B cell (primary cell): ENCODE results near the gene TGFBR3L. TPM values are rescaled to one million over a fixed set of nuclear protein-coding genes. Genes with fewer than 3 reads are reported as not detected.

Experiments used
- ATAC-seq: fragments of 200-7000 bp; cut with Tn5 transposase; one replicate; pipeline ENCODE4 v1.10.0; 2021; ENCODE audit warnings: low read depth, mild to moderate bottlenecking, moderate number of reproducible peaks, moderate library complexity
- CTCF ChIA-PET: fragments of 350-600 bp; sonication (Branson Sonifier 250); formaldehyde crosslinking; loops from one replicate; lab custom pipeline; 2021; ENCODE audit warnings: antibody characterized with exemption, inconsistent platforms; lab: Charles Lee
- POLR2A ChIA-PET: fragments of 350-600 bp; sonication (Branson Sonifier 250); formaldehyde crosslinking; loops from one replicate; lab custom pipeline; 2021; ENCODE audit warnings: antibody characterized with exemption; lab: Charles Lee
- DNase-seq: peaks from one replicate; pipeline ENCODE4 v3.0.0; 2013
- H2AFZ ChIP-seq: 2 replicates; pipeline ENCODE4 v1.6.1; 2012; ENCODE audit warnings: mild to moderate bottlenecking, low read depth, low read length; ENCODE audit not compliant: insufficient read depth, poor library complexity, severe bottlenecking
- H3K27ac ChIP-seq, 2 donors: 1 replicate in 1 of 2; 2 replicates in 1 of 2; pipeline ENCODE4 v1.5.1; 2012 to 2013; ENCODE audit warnings: low read length in 2 of 2, mild to moderate bottlenecking in 2 of 2, moderate library complexity in 1 of 2
- H3K27me3 ChIP-seq, 4 experiments: fragments of 200-600 bp in 1 of 4; sonication (generic) in 1 of 4; replicated peaks in 1 of 4; 1 replicate in 2 of 4; 2 replicates in 2 of 4; pipeline versions ENCODE4 v1.6.1 to v1.7.0; 2013 to 2016; ENCODE audit warnings: low read length in 3 of 4, mild to moderate bottlenecking in 2 of 4, mixed read lengths in 1 of 4, moderate library complexity in 1 of 4; ENCODE audit not compliant: insufficient read depth in 4 of 4, control insufficient read depth in 3 of 4; ENCODE audit errors: control extremely low read depth in 1 of 4
- H3K36me3 ChIP-seq, 2 experiments: replicated peaks in 1 of 2; 1 replicate in 1 of 2; 2 replicates in 1 of 2; pipeline versions ENCODE4 v1.6.1 to v1.7.1; 2013; ENCODE audit warnings: low read length in 1 of 2; ENCODE audit not compliant: insufficient read depth in 2 of 2, control insufficient read depth in 1 of 2; ENCODE audit errors: control extremely low read depth in 1 of 2, extremely low read depth in 1 of 2
- H3K4me1 ChIP-seq, 2 donors: fragments of 200-600 bp in 1 of 2; sonication (generic) in 1 of 2; 1 replicate in 1 of 2; 2 replicates in 1 of 2; pipeline versions ENCODE4 v1.5.1 to v1.6.1; 2013 to 2017; ENCODE audit warnings: low read length in 2 of 2; ENCODE audit not compliant: control insufficient read depth in 2 of 2, insufficient read depth in 2 of 2
- H3K4me2 ChIP-seq: replicated peaks from 2 replicates; pipeline ENCODE3; 2012; ENCODE audit warnings: mild to moderate bottlenecking, low read depth, low read length; ENCODE audit not compliant: poor library complexity, severe bottlenecking
- H3K4me3 ChIP-seq, 5 experiments: fragments of 200-600 bp in 1 of 5; sonication (generic) in 1 of 5; 1 replicate in 3 of 5; 2 replicates in 2 of 5; pipeline versions ENCODE4 v1.5.1 to v1.7.0; 2011 to 2016; ENCODE audit warnings: low read length in 4 of 5, mild to moderate bottlenecking in 4 of 5, low read depth in 2 of 5, control low read depth in 1 of 5, moderate library complexity in 1 of 5; ENCODE audit not compliant: insufficient read depth in 1 of 5; ENCODE audit errors: control extremely low read depth in 1 of 5, extremely low read depth in 1 of 5
- H3K79me2 ChIP-seq: fragments of 200-600 bp; sonication (generic); one replicate; pipeline ENCODE4 v1.6.0; 2016; ENCODE audit warnings: low read length; ENCODE audit not compliant: control insufficient read depth, insufficient read depth
- H3K9ac ChIP-seq: fragments of 200-600 bp; sonication (generic); 2 replicates; pipeline ENCODE4 v1.6.1; 2017; ENCODE audit warnings: mild to moderate bottlenecking, low read length, moderate library complexity
- H3K9me3 ChIP-seq, 3 donors: one replicate each; pipeline versions ENCODE4 v1.6.1 to v1.7.1; 2013; ENCODE audit warnings: low read length in 2 of 3; ENCODE audit not compliant: control insufficient read depth in 2 of 3, insufficient read depth in 1 of 3; ENCODE audit errors: control extremely low read depth in 1 of 3
- H4K20me1 ChIP-seq: 2 replicates; pipeline ENCODE4 v1.6.0; 2012; ENCODE audit warnings: mild to moderate bottlenecking, low read length; ENCODE audit not compliant: insufficient read depth, control insufficient read depth, poor library complexity, severe bottlenecking
- H3K27ac Mint-ChIP-seq: one replicate; pipeline ENCODE4 v1.8.0; 2021; ENCODE audit warnings: mixed read lengths
- H3K27me3 Mint-ChIP-seq: one replicate; pipeline ENCODE4 v1.8.0; 2021; ENCODE audit warnings: mixed read lengths
- H3K4me1 Mint-ChIP-seq: one replicate; pipeline ENCODE4 v1.8.0; 2021; ENCODE audit warnings: mixed read lengths
- H3K4me3 Mint-ChIP-seq: one replicate; pipeline ENCODE4 v1.8.0; 2021; ENCODE audit warnings: mixed read lengths
- H3K9me3 Mint-ChIP-seq: one replicate; pipeline ENCODE4 v1.8.0; 2022; ENCODE audit warnings: mixed read lengths; ENCODE audit not compliant: insufficient read depth
- EZH2 ChIP-seq: IDR thresholded peaks from 2 replicates; pipeline ENCODE4 v1.6.1; 2012; ENCODE audit warnings: borderline replicate concordance, low read depth, mild to moderate bottlenecking, moderate library complexity, low read length; ENCODE audit not compliant: insufficient read depth, poor library complexity, severe bottlenecking
- WGBS: methylation state at CpG from one replicate; pipeline ENCODE4 v1.1.5; 2013; ENCODE audit warnings: missing lambda C conversion rate; ENCODE audit not compliant: insufficient coverage; 5-methylcytosine and 5-hydroxymethylcytosine counted together
- intact Hi-C: fragments of 100-400 bp; cut with micrococcal nuclease; formaldehyde crosslinking; loops from one replicate; pipeline ENCODE4 v1.10.0; 2022
- polyA plus RNA-seq: library from polyadenylated mRNA; depleted of rRNA; stranded (reverse); fragments of >200 nt; gene quantifications from 2 replicates; pipeline ENCODE4 v1.2.3, GENCODE V29; 2012
- total RNA-seq, 2 donors: library from RNA; stranded (reverse); fragments of 120-200 nt in 1 of 2; gene quantifications; 1 replicate in 1 of 2; 2 replicates in 1 of 2; pipeline versions ENCODE4 v1.2.3 to v1.2.4, GENCODE V29; 2013 to 2022
- TF ChIP-seq, protein P1 (sequence below): fragments of 200-600 bp; IDR thresholded peaks from one replicate; pipeline ENCODE4 v1.8.0; 2022; ENCODE audit warnings: antibody characterized with exemption, mild to moderate bottlenecking

The TGFBR3L gene
- total and polyA plus RNA-seq, 2 donors (not counting 1 experiment from before 2014, with no cell fraction given), result 0.21 to 0.22 TPM

DNA sequence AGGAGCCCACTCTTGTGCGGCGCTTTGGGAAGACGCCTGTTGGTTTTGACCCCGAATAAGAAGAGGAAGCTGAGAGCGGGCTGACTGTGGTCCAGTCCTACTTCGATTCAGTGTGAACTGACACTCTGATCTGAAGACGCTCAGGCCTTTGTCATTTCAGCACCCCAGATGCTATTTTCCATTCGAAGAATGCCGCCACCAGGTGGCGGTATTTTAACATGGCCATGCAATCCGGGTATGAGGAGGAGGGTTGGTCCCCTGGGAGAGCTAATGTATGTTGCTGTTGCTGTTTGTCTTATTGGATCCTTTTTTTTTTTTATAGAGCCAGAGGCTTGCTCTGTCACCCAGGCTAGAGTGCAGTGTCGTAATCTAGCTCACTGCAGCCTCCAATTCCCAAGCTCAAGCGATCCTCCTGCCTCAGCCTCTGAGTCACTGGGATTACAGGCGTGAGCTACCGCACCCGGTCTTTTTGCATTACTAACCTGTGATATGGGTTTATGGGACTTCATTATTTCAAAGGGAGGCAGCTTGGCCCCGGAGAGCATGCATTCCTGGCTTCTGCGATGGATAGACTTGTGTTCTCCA, 29.6 kb downstream of the TGFBR3L start:
- H3K27me3 ChIP-seq, result no peaks in the 10 kb centered on the region
- H2AFZ ChIP-seq, result peak overlapping the region; percentile 94
- Mint-ChIP-seq H3K9me3 (no peaks in the 10 kb centered on the region), H3K27me3 (no peaks in the 10 kb centered on the region), H3K27ac (peak overlapping the region; percentile 97), H3K4me3 (peak overlapping the region; percentile 96), H3K4me1 (peaks cover 27% of the 10 kb centered on the region)
- WGBS, result 19% methylated on average over 12 of the region's 18 CpGs
- peaks cover 12 to 21% of the 10 kb centered on the region in 2 donors for H3K4me1 ChIP-seq
- H3K4me2 ChIP-seq, result peak overlapping the region; percentile 84
- DNase-seq, result peak; percentile 93
- TF ChIP-seq EZH2, result no peak
- TF ChIP-seq, protein P1, sequence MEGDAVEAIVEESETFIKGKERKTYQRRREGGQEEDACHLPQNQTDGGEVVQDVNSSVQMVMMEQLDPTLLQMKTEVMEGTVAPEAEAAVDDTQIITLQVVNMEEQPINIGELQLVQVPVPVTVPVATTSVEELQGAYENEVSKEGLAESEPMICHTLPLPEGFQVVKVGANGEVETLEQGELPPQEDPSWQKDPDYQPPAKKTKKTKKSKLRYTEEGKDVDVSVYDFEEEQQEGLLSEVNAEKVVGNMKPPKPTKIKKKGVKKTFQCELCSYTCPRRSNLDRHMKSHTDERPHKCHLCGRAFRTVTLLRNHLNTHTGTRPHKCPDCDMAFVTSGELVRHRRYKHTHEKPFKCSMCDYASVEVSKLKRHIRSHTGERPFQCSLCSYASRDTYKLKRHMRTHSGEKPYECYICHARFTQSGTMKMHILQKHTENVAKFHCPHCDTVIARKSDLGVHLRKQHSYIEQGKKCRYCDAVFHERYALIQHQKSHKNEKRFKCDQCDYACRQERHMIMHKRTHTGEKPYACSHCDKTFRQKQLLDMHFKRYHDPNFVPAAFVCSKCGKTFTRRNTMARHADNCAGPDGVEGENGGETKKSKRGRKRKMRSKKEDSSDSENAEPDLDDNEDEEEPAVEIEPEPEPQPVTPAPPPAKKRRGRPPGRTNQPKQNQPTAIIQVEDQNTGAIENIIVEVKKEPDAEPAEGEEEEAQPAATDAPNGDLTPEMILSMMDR, result peak; percentile 88
- ATAC-seq, result peak; percentile 25
- no peaks in the 10 kb centered on the region for H3K9me3 ChIP-seq
- POLR2A ChIA-PET, result interaction anchor here (1.0 to 3.2 kb wide), 7 partner anchors 15 to 446 kb away, joined by 3 to 29 read pairs (median 5); partner anchors contain the start of genes PET100, RAB11B, SNAPC2 and XAB2
- H4K20me1 ChIP-seq, result no peaks in the 10 kb centered on the region
- intact Hi-C loops, result loop anchor here (1.0 to 5.0 kb wide), 4 partner anchors 58 to 377 kb away; partner anchors contain the start of genes NDUFA7 and RPS28
- peaks cover 0 to 12% of the 10 kb centered on the region in 2 experiments for H3K36me3 ChIP-seq
- H3K4me3 ChIP-seq, result peak overlapping the region; percentile 66 to 89 (median 86)
- peak overlapping the region; percentile 71 for H3K9ac ChIP-seq
- CTCF ChIA-PET, result interaction anchor here (0.7 to 3.9 kb wide), 33 partner anchors 9 to 637 kb away, joined by 3 to 28 read pairs (median 5); partner anchors contain the start of genes ELAVL1, MAP2K7, PET100 and SNAPC2
- peaks cover 39% of the 10 kb centered on the region for H3K79me2 ChIP-seq
- H3K27ac ChIP-seq, result peak overlapping the region; percentile 94 to 99

DNA sequence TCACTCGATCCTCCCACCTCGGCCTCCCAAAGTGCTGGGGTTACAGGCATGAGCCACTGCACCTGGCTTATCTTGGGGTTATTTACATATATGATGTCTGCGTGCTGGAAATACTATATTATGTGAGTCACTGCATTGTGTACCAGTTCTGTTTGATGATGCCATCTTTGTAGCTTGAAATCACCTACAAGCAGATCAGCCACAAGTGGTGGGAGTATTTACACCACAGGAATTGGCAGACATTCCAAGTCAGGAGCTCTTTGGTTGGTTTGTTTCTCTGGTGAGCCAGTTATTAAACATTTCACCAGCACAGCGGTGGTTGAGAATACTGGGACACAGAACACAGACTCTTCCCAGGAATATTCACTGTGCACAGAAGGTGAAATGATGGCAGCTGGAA, 33.3 kb downstream of the TGFBR3L start:
- POLR2A ChIA-PET, result no interaction called here

More for the DNA sequence above, 33.3 kb downstream of the TGFBR3L start:
- H3K4me3 ChIP-seq, result no peak overlapping the region
- Mint-ChIP-seq H3K9me3 (no peaks in the 10 kb centered on the region), H3K27me3 (no peaks in the 10 kb centered on the region), H3K4me3 (no peak overlapping the region), H3K4me1 (peaks cover 17% of the 10 kb centered on the region), H3K27ac (no peak overlapping the region)
- H3K4me2 ChIP-seq, result no peak overlapping the region
- CTCF ChIA-PET, result no interaction called here
- H2AFZ ChIP-seq, result no peak overlapping the region
- no peak for DNase-seq
- H3K36me3 ChIP-seq, result no peaks in the 10 kb centered on the region
- intact Hi-C loops, result no loop called here
- H4K20me1 ChIP-seq, result no peaks in the 10 kb centered on the region
- 100% methylated on average over 4 of the region's 4 CpGs for WGBS
- no peak for ATAC-seq
- H3K9ac ChIP-seq, result no peak overlapping the region
- H3K27ac ChIP-seq, result no peak overlapping the region
- no peaks in the 10 kb centered on the region for H3K9me3 ChIP-seq
- H3K79me2 ChIP-seq, result peaks cover 4% of the 10 kb centered on the region
- no peak for TF ChIP-seq EZH2
- TF ChIP-seq, protein P1, result no peak
- peaks cover 4 to 13% of the 10 kb centered on the region in 2 donors for H3K4me1 ChIP-seq
- no peaks in the 10 kb centered on the region for H3K27me3 ChIP-seq
